HG02981 (cell line): Measurements from ENCODE around the gene DENND2A.
"Not testable (repeated sequence)": the region's sequence is repeated elsewhere in the genome, so short reads cannot be mapped to it uniquely, and the experiment has no call there.

Source experiments
- ATAC-seq: cut with Tn5 transposase; IDR thresholded peaks from one replicate; pipeline ENCODE4 v1.9.1; 2021; ENCODE audit warnings: mild to moderate bottlenecking, moderate library complexity; ENCODE audit not compliant: unreplicated experiment

The DENND2A gene

GRCh38 chr7:140646931-140647647, 6.5 kb upstream of the DENND2A start:
- ATAC-seq = peak; percentile 80

GRCh38 chr7:140645166-140645900, 4.7 kb upstream of the DENND2A start:
- ATAC-seq = no peak

GRCh38 chr7:140644761-140645160, 4.1 kb upstream of the DENND2A start:
- not testable (repeated sequence) for ATAC-seq

- no peak for ATAC-seq
Observed at GRCh38 chr7:140643416-140643815, 2.8 kb upstream of the DENND2A start.

- ATAC-seq = no peak
Observed at GRCh38 chr7:140641524-140642195, 1.0 kb upstream of the DENND2A start.

GRCh38 chr7:140640060-140640637, 464 bp downstream of the DENND2A start:
- no peak for ATAC-seq

- no peak for ATAC-seq
Observed at GRCh38 chr7:140639366-140640053, 1.1 kb downstream of the DENND2A start.

GRCh38 chr7:140638173-140638791, 2.3 kb downstream of the DENND2A start:
- ATAC-seq = no peak

- no peak for ATAC-seq
Observed at GRCh38 chr7:140637400-140637799, 3.2 kb downstream of the DENND2A start.

GRCh38 chr7:140635816-140636215, 4.8 kb downstream of the DENND2A start:
- ATAC-seq = no peak

- ATAC-seq = no peak
Observed at GRCh38 chr7:140635345-140635744, 5.3 kb downstream of the DENND2A start.

- no peak for ATAC-seq
Observed at GRCh38 chr7:140631602-140632001, 9.0 kb downstream of the DENND2A start.

- no peak for ATAC-seq
Observed at GRCh38 chr7:140631021-140631420, 9.6 kb downstream of the DENND2A start.

- ATAC-seq = no peak
Observed at GRCh38 chr7:140625908-140626868, 14.4 kb downstream of the DENND2A start.

GRCh38 chr7:140625192-140625558, 15.4 kb downstream of the DENND2A start:
- not testable (repeated sequence) for ATAC-seq

GRCh38 chr7:140624392-140625191, 16.0 kb downstream of the DENND2A start:
- no peak for ATAC-seq

- no peak for ATAC-seq
Observed at GRCh38 chr7:140623980-140624379, 16.6 kb downstream of the DENND2A start.

- ATAC-seq = no peak
Observed at GRCh38 chr7:140621401-140622021, 19.1 kb downstream of the DENND2A start.
